GM19193 (cell line): ENCODE measurements around the gene MID1.

Experiments used
- POLR2A ChIP-seq: IDR thresholded peaks from 4 replicates; pipeline ENCODE4 v1.6.1; 2011; ENCODE audit not compliant: insufficient read depth, insufficient read length; ENCODE audit errors: extremely low read depth

The MID1 gene

DNA sequence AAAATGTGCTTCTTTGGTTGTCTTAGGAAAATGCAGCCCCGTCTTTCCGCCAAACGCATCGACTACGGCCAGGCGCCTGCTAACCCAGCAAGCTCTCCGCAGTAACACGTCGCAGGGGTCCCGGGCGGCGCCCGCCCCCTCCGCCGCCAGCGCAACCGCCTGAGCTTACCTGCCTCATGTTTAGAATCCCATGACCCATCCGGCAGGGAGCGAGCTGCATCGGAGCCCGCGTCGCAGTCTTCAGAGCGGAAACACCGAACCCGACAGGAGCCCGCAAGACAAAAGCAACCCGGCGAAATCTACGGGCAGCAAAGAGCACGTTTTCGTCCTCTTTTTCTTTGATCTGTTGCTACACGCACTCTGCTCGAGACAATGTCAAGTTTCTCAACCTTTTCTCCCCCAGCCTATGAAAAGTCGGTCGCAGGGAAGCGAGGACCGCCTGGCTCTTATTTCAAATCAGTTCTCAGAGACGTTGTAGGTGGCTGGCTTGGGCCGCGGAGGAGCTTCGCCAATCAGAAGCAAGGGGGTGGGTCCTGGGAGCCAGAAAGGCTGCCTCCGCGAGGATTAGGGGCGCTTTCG, at the start of gene MID1:
Gene MID1 (minus strand): TSS at position 465 of the 579 bp plus-strand sequence. CDS start 53,038 bp downstream, outside the sequence.
- TF ChIP-seq POLR2A: no peak

DNA sequence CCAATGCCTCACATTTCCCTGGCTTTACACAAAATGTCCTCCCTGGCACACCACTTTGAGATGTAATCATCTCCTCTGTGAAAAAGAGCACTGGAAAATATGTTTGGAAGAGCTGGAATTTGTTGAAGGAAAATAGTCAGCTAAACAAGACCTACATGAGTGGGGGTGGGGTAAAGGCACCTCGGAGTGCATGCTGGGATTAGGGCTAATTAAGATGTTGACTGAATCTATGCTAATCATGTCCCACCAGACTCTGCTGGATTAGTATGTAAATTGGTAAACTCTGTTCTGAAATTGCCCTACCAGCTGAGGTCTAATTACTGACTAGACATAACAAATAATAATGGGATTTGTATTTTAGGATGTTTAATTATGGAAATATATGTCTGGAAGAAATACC, 46.8 kb upstream of the MID1 start:
- TF ChIP-seq POLR2A: no peak

DNA sequence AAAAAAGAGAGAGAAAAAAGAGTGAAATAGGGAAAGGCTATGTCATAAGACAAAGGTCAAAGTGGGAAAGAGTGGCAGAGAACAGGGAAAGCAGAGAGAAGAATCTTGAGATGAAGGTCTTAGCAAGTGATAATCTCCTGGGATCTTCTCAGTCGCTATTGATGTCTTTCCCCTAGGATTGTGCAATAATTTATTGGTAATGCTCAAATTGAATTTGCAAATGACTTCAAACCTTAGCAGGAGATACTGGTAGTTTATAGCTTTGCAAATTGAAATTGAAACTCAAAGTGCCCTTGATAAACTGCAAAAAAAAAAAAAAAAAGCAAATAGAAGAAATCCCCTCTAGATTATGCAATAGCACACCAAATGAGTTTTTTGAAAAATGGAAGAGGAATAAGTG, 45.7 kb upstream of the MID1 start:
- no peak for TF ChIP-seq POLR2A

DNA sequence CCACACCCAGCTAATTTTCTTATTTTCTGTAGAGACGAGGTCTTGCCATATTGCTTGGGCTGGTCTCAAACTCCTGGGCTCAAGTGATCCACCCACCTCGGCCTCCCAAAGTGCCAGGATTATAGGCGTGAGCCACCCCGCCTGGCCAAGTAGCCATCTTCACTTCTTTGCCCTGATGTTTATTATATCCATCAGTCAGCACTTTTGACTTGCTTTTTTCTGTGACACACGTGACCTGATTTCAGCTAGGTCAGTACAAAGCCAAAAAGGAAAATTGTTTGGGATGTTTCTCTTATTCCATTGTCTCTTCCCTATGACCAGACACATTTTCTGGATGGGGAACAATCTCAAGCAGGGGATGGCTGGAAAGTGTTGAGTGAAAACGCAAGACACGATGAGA, 45.3 kb upstream of the MID1 start:
- no peak for TF ChIP-seq POLR2A

GRCh38 chrX:10660171-10660570, 39.8 kb upstream of the MID1 start:
- TF ChIP-seq POLR2A: no peak

DNA sequence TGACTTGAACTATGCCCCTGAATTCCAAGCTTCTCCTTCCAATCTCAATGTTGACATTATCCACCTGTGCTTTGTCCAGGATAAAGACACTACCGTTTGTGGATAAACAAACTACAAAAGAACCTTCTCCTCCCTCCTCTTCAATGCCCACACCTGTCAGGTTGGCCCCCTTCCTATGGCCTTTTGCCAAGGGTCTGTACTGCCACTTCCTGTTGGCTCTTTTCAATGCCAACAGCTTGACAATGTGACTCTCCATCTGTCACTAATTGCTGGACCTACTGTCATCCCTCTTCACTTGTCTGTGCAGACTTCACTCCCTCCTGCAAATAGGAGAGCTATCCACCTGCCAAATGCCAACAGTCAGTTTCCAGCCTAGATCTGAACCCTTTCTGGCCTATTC, 35.8 kb upstream of the MID1 start:
- TF ChIP-seq POLR2A: no peak

- no peak for TF ChIP-seq POLR2A
These were observed 34.6 kb upstream of the MID1 start for GRCh38 chrX:10654960-10655359.

GRCh38 chrX:10653302-10653701, 32.9 kb upstream of the MID1 start:
- no peak for TF ChIP-seq POLR2A

DNA sequence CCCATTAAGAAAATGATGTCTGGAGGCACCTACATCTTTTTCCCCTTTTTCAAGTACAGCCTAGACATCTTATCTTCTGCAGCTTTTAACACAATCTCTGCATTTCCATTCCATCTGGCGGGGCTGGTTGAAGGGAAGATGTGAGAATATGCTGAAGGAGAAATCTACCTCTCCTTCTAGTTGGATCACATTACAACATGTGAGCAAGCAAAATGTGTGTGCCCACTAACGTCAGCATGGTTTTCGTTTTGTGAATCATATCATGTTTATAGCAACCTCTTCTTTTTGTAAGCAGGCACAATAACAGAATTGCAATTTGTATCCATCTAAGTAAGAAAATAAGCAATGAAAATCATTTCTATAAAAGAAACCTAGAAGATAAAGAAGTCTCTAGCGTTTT, 28.9 kb upstream of the MID1 start:
- TF ChIP-seq POLR2A: no peak

DNA sequence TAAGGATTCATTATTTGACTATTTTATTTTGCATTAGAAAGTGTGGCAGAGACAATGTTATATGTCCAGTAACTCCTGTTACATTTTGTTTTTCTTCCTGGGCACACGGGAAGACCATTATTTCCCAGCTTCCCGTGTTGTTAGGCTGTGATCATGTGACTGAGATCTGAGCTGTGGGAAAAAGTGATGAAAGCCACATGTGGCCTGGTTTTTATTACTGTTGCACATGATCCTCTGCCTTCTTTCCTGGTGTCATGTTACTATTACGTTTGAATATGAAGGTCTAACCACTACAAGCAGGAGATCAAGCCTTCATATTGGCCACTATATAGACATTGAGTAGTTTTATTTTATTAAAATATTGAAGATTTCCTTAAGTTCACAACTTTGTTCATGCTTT, 28.2 kb upstream of the MID1 start:
- TF ChIP-seq POLR2A: no peak

- TF ChIP-seq POLR2A: no peak
These were observed 16.5 kb upstream of the MID1 start for GRCh38 chrX:10636851-10637250.

DNA sequence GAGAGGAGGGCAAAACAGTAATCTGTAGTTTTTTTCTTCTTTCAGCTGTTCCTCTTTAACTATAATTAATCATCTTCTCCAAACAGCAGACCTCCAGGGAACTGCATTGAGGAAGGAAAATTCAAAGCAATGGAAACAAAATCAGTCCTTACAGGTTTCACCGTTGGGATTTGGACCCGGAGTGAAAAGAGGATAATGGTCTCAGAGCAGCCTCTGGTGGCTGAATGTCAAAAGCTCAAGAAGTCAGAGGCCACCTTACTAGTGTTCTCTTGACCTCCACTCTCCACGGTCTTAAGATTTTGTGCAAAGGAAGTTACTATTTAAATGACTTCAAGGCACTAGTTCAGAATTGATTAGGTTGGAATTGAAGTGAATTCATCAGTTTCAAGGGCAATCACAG, 16.0 kb upstream of the MID1 start:
- TF ChIP-seq POLR2A: no peak

DNA sequence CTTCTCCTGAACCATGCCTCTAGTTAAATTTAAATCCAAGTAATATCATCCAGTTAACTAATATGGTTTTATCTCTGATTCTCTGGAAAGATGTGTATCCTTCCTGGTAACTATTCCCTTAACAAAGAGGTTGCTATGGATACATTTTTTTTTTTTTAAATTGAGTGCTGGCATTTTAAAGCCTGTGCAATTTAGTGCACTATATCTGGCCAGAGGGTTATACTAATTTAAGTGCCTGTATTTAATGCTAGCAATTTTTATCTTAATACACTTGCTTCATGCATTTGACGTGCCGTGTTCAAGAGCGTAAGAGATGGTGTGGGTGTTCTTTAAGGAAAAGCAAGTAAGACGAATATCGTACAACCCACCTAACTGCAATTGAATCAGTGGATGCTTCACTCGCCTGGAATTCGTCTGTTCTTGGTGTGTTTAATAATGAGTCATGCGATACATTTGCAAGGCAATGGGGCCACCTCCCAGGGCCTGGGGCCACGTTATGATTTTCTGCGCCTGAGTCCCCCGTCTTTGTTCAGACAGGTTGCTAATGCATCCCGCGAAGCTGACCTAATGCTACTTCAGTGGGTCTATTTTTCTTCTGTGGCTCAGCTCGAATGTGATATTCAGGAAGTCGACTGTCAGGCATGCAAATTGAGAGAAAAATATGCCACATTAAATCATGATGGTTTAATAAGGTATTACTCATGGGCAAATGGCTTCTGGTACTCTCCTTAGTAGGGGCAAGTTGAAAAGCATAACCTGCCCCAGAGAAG, 14.2 kb upstream of the MID1 start:
- TF ChIP-seq POLR2A: no peak

DNA sequence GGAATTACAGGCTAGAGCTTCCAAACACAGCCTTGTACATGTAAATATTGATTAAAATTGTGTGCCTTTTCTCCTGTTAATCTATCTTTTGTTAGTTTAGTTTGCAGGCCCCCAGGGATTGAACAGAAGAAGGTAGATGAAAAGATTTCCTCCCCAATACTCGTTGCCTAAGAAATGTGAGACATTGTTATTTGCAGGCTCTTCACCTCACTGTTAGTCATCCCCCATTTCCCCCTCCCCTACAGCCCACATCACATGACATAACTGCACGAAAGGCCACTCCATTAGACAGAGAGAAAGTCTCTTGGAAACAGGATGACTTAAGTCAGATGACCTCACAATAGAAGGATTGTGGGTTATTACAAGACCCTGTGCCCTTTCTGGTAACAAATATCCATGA, 13.3 kb upstream of the MID1 start:
- TF ChIP-seq POLR2A: no peak

DNA sequence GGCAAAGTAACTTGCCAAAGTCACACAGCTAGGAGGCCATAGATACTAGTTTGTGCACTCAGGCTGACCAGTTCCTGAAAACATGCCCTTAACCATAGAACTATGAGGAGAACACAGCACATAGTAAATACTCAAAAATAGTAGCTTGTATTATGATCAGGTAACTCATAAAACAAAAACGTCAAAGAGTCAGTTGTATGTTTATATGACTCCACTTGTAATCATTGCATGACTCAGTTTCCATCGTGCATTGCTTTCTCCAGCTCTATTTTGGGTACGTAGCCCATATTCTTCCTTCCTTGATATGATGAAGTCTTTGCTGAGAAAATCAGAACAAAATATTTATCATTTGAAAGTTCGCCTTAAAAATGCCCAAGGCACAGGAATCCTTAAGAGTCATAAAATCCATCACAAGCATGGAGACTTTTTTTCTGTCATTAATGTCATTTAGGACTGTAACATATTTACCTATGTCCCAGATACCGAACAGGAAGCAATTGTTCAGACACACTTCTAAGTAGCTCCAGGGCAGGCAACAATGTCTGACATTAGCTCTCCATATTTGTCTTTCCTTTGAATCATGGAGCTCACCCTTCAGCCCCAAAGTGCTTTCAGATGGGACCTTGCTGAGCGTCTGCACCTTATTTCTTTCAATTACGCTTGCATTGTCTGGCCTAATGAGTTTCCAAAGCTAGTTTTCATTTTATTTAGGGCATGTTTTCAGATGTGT, 11.2 kb upstream of the MID1 start:
- TF ChIP-seq POLR2A: no peak

DNA sequence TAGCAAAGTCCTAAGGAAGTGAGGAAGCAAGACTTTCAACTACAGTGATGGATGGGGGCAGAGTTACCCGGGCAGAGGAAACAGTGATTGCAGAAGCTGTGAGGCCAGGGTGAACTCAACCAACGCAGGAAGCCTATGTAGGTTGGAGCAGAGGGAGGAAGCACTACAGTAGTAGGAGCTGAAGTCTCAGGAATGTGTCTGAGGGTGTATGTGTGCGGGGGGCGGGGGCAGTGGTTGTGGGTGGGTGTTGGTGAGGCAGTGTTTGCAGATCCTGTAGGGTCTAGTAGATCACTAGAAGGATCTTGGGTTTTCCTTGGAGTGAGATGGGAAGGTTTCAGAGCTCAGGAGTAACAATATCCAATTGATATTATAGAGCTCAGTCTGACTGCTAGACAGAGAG, 9.9 kb upstream of the MID1 start:
- TF ChIP-seq POLR2A: no peak
